Panc1 (cell line): ENCODE measurements around the gene TFDP2. TPM values are rescaled to one million over a fixed set of nuclear protein-coding genes. Genes with fewer than 3 reads are reported as not detected.
"Not testable (repeated sequence)": the region's sequence is repeated elsewhere in the genome, so short reads cannot be mapped to it uniquely, and the experiment has no call there.

ENCODE experiments used
- ATAC-seq: fragments of 200-7000 bp; cut with Tn5 transposase; 2 replicates; pipeline ENCODE4 v1.9.1; 2020; ENCODE audit warnings: mild to moderate bottlenecking, moderate library complexity
- BruUV-seq: library from RNA; stranded (reverse); fragments of 400-500 nt; replicated peaks from 2 replicates; lab custom pipeline; 2021; lab: Mats Ljungman, UMichigan
- CTCF ChIA-PET: fragments of 300-600 bp; sonication (Branson Sonifier 250); formaldehyde crosslinking; loops from one replicate; lab custom pipeline; 2022; ENCODE audit warnings: antibody characterized with exemption; lab: Charles Lee
- POLR2A ChIA-PET: fragments of 300-600 bp; sonication (Branson Sonifier 250); formaldehyde crosslinking; loops from one replicate; lab custom pipeline; 2022; ENCODE audit warnings: antibody characterized with exemption; lab: Charles Lee
- DNase-seq: peaks from one replicate; pipeline ENCODE4 v3.0.0-alpha.2; 2010; ENCODE audit warnings: low read depth, low spot score
- H3K27ac ChIP-seq: 2 replicates; pipeline ENCODE4 v1.5.1; 2011; ENCODE audit warnings: mild to moderate bottlenecking, low read length, inconsistent platforms
- H3K27me3 ChIP-seq: fragments of 200-500 bp; sonication (Bioruptor generic); 2 replicates; pipeline ENCODE4 v1.6.0; 2014; ENCODE audit warnings: low read length, inconsistent platforms; ENCODE audit not compliant: control insufficient read depth, insufficient read depth
- H3K36me3 ChIP-seq: fragments of 200-500 bp; sonication (Bioruptor generic); 2 replicates; pipeline ENCODE4 v1.5.1; 2014; ENCODE audit warnings: inconsistent platforms, mild to moderate bottlenecking, low read length, moderate library complexity; ENCODE audit not compliant: control insufficient read depth, insufficient read depth
- H3K4me1 ChIP-seq: 2 replicates; pipeline ENCODE4 v1.5.1; 2011; ENCODE audit warnings: inconsistent platforms, mild to moderate bottlenecking, low read length, moderate library complexity; ENCODE audit not compliant: control insufficient read depth, insufficient read depth
- H3K4me3 ChIP-seq, 2 experiments: 2 replicates each; pipeline ENCODE4 v1.5.1; 2011 to 2012; ENCODE audit warnings: low read depth in 2 of 2, low read length in 2 of 2, mild to moderate bottlenecking in 2 of 2, inconsistent platforms in 1 of 2, moderate library complexity in 1 of 2
- H3K9me3 ChIP-seq: fragments of 200-500 bp; sonication (Bioruptor generic); 2 replicates; pipeline ENCODE4 v1.5.1; 2014; ENCODE audit warnings: low read depth, mild to moderate bottlenecking, inconsistent platforms, low read length, moderate library complexity; ENCODE audit not compliant: control insufficient read depth, insufficient read depth
- POLR2AphosphoS5 ChIP-seq: IDR thresholded peaks from 2 replicates; pipeline ENCODE4 v1.6.1; 2012; ENCODE audit warnings: mild to moderate bottlenecking, low read depth, low read length, moderate library complexity
- SIN3A ChIP-seq: IDR thresholded peaks from 2 replicates; pipeline ENCODE4 v1.6.1; 2012; ENCODE audit warnings: low read depth, mild to moderate bottlenecking, low read length, moderate library complexity, borderline replicate concordance; ENCODE audit not compliant: insufficient read depth
- TCF7L2 ChIP-seq: IDR thresholded peaks from 2 replicates; pipeline ENCODE4 v1.6.1; 2011; ENCODE audit warnings: mild to moderate bottlenecking, low read depth, low read length, inconsistent platforms
- in situ Hi-C: cut with HindIII; loops from 2 replicates; pipeline ENCODE4 v1.10.0; 2016; ENCODE audit warnings: low sequenced_read_pairs, low pct_unique_long_range_greater_than_20kb
- intact Hi-C: fragments of 100-400 bp; cut with micrococcal nuclease; formaldehyde crosslinking; loops from one replicate; pipeline ENCODE4 v1.10.0; 2022; ENCODE audit not compliant: unreplicated experiment
- total RNA-seq: library from RNA; stranded (reverse); gene quantifications from one replicate; pipeline ENCODE4 v1.2.1, GENCODE V29; 2021; ENCODE audit not compliant: unreplicated experiment
- TF ChIP-seq, protein P1 (sequence below): fragments of 450-650 bp; IDR thresholded peaks from 2 replicates; pipeline ENCODE4 v1.5.1; 2017; ENCODE audit warnings: mild to moderate bottlenecking
- TF ChIP-seq, protein P2 (sequence below), 2 experiments: IDR thresholded peaks; 2 replicates each; pipeline ENCODE4 v1.6.1; 2011 to 2012; ENCODE audit warnings: low read depth in 2 of 2, control low read depth in 1 of 2, low read length in 1 of 2, mild to moderate bottlenecking in 1 of 2, moderate library complexity in 1 of 2; ENCODE audit not compliant: insufficient read depth in 1 of 2

The TFDP2 gene
- total RNA-seq, 1 experiment from 2014 or later: 66.3 TPM

DNA sequence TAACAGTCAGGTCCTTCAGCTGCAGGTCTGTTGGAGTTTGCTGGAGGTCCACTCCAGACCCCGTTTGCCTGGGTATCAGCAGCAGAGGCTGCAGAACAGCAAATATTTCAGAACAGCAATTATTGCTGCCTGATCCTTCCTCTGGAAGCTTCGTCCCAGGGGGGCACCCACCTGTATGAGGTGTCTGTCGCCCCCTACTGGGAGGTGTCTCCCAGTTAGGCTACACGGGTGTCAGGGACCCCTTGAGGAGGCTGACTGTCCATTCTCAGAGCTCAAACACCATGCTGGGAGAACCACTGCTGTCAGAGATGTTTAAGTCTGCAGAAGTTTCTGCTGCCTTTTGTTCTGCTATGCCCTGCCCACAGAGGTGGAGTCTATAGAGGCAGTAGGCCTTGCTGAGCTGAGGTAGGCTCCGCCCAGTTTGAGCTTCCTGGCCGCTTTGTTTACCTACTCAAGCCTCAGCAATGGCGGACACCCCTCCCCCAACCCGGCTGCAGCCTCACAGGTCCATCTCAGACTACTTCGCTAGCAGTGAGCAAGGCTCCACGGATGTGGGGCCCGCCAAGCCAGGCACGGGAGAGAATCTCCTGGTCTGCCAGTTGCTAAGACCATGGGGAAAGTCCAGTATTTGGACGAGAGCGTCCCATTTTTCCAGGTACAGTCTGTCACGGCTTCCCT lies 8.6 kb downstream of the TFDP2 start:
- intact Hi-C loops, in situ Hi-C loops, ATAC-seq, H3K9me3 ChIP-seq, H3K4me3 ChIP-seq, H3K27me3 ChIP-seq, DNase-seq, BruUV-seq, H3K36me3 ChIP-seq, H3K27ac ChIP-seq: not testable (repeated sequence)
- ChIA-PET CTCF (interaction anchor here (0.5 kb wide), 1 partner anchor 184 kb away, joined by 3 read pairs; no protein-coding TSS in a partner anchor), POLR2A (interaction anchor here (0.6 kb wide), 1 partner anchor 175 kb away, joined by 3 read pairs; no protein-coding TSS in a partner anchor)
- TF ChIP-seq, protein P1, sequence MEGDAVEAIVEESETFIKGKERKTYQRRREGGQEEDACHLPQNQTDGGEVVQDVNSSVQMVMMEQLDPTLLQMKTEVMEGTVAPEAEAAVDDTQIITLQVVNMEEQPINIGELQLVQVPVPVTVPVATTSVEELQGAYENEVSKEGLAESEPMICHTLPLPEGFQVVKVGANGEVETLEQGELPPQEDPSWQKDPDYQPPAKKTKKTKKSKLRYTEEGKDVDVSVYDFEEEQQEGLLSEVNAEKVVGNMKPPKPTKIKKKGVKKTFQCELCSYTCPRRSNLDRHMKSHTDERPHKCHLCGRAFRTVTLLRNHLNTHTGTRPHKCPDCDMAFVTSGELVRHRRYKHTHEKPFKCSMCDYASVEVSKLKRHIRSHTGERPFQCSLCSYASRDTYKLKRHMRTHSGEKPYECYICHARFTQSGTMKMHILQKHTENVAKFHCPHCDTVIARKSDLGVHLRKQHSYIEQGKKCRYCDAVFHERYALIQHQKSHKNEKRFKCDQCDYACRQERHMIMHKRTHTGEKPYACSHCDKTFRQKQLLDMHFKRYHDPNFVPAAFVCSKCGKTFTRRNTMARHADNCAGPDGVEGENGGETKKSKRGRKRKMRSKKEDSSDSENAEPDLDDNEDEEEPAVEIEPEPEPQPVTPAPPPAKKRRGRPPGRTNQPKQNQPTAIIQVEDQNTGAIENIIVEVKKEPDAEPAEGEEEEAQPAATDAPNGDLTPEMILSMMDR: peak; percentile 35
- H3K4me1 ChIP-seq: peaks cover 11% of the 10 kb centered on the region; the same call in 1 of the 2 replicates

DNA sequence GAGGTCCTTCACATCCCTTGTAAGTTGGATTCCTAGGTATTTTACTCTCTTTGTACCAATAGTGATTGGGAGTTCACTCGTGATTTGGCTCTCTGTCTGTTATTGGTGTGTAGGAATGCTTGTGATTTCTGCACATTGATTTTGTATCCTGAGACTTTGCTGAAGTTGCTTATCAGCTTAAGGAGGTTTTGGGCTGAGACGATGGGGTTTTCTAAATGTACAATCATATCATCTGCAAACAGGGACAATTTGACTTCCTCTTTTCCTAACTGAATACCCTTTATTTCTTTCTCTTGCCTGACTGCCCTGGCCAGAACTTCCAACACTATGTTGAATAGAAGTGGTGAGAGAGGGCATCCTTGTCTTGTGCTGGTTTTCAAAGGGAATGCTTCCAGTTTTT lies 12.3 kb downstream of the TFDP2 start:
- H3K9me3 ChIP-seq, ATAC-seq, CTCF ChIA-PET, H3K27me3 ChIP-seq, H3K4me1 ChIP-seq, intact Hi-C loops, H3K4me3 ChIP-seq, BruUV-seq, DNase-seq, H3K27ac ChIP-seq, H3K36me3 ChIP-seq, in situ Hi-C loops: not testable (repeated sequence)
- POLR2A ChIA-PET: interaction anchor here (0.6 kb wide), 1 partner anchor 107 kb away, joined by 5 read pairs; no protein-coding TSS in a partner anchor

DNA sequence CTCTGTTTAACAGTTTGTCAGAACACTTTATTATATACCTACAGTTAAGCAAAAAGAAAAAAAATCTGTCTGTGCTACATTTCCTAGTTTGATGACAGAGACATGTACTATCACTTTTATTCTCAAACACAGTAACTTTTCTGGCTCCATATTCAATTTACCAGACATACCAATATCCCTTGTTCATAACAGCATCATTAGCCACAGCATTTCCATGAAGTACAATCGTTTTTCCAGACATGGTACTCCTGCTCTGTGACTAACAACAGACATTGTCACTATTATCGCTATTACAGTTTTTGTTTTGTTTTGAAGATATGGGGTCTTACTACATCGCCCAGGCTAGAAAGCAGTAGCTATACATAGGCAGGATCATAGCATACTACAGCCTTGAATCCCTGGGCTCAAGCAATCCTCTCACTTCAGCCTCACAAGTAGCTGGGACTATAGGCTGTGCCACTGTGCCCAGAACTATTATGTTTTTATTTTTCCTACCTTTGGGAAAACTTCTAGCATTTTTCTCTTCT lies 14.5 kb downstream of the TFDP2 start:
- no peaks in the 10 kb centered on the region for H3K27me3 ChIP-seq
- ATAC-seq: no peak
- H3K27ac ChIP-seq: no peak overlapping the region
- H3K4me1 ChIP-seq: no peaks in the 10 kb centered on the region
- no peak for TF ChIP-seq POLR2AphosphoS5
- TF ChIP-seq, protein P1: no peak
- no peak for TF ChIP-seq TCF7L2
- TF ChIP-seq SIN3A: no peak
- TF ChIP-seq, protein P2, sequence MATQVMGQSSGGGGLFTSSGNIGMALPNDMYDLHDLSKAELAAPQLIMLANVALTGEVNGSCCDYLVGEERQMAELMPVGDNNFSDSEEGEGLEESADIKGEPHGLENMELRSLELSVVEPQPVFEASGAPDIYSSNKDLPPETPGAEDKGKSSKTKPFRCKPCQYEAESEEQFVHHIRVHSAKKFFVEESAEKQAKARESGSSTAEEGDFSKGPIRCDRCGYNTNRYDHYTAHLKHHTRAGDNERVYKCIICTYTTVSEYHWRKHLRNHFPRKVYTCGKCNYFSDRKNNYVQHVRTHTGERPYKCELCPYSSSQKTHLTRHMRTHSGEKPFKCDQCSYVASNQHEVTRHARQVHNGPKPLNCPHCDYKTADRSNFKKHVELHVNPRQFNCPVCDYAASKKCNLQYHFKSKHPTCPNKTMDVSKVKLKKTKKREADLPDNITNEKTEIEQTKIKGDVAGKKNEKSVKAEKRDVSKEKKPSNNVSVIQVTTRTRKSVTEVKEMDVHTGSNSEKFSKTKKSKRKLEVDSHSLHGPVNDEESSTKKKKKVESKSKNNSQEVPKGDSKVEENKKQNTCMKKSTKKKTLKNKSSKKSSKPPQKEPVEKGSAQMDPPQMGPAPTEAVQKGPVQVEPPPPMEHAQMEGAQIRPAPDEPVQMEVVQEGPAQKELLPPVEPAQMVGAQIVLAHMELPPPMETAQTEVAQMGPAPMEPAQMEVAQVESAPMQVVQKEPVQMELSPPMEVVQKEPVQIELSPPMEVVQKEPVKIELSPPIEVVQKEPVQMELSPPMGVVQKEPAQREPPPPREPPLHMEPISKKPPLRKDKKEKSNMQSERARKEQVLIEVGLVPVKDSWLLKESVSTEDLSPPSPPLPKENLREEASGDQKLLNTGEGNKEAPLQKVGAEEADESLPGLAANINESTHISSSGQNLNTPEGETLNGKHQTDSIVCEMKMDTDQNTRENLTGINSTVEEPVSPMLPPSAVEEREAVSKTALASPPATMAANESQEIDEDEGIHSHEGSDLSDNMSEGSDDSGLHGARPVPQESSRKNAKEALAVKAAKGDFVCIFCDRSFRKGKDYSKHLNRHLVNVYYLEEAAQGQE (IDR thresholded peaks at IDR 0.05; ENCODE audit: insufficient read depth in 1 of 2, low read depth in 2 of 2, low read length in 1 of 2): no peak
- POLR2A ChIA-PET: no interaction called here
- no TSS peak for BruUV-seq
- H3K36me3 ChIP-seq: no peaks in the 10 kb centered on the region
- intact Hi-C loops (no loop called here), in situ Hi-C loops (no loop called here)
- no peak for DNase-seq
- H3K4me3 ChIP-seq: no peak overlapping the region
- no peaks in the 10 kb centered on the region for H3K9me3 ChIP-seq
- CTCF ChIA-PET: interaction anchor here (0.7 kb wide), 1 partner anchor 577 kb away, joined by 4 read pairs; no protein-coding TSS in a partner anchor
